Epithelial cell of proximal tubule (primary cell): Measurements from ENCODE around the gene SUSD6. TPM values are rescaled to one million over a fixed set of nuclear protein-coding genes. Genes with fewer than 3 reads are reported as not detected.

ENCODE experiments used
- DNase-seq: peaks from one replicate; pipeline ENCODE4 v3.0.0-alpha.2; 2011; ENCODE audit warnings: low read depth
- H3K4me3 ChIP-seq: 2 replicates; pipeline ENCODE4 v1.5.1; 2011; ENCODE audit warnings: low read depth, mild to moderate bottlenecking, low read length
- total RNA-seq: library from RNA; depleted of rRNA; stranded (reverse); fragments of >200 nt; gene quantifications from 2 replicates; pipeline ENCODE4 v1.2.3, GENCODE V29; 2015
- TF ChIP-seq, protein P1 (sequence below): conservative IDR thresholded peaks from 2 replicates; pipeline ENCODE4 v1.5.1; 2012; ENCODE audit warnings: low read depth, mild to moderate bottlenecking, low read length

The SUSD6 gene
- total RNA-seq, 1 donor from 2014 or later: 6.2 TPM

DNA sequence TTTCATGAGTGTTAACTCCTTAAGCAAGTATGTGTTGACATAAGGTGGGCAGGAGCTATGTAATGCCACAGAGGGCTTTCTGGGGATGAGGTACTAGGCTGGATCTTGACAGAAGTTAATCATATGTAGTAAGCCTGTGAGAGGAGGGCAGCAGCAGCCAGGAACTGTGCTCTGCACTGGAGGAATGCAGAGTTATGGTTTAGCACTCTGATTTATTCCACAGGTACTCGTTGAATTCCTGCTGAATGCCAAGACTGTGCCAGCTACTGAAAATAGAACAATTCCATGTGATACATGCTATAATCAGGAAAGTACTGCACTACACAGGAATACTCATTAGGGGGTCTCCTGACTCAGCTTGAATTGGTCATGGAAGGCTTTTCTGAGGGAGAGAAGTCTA, 58.7 kb downstream of the SUSD6 start:
- TF ChIP-seq, protein P1, sequence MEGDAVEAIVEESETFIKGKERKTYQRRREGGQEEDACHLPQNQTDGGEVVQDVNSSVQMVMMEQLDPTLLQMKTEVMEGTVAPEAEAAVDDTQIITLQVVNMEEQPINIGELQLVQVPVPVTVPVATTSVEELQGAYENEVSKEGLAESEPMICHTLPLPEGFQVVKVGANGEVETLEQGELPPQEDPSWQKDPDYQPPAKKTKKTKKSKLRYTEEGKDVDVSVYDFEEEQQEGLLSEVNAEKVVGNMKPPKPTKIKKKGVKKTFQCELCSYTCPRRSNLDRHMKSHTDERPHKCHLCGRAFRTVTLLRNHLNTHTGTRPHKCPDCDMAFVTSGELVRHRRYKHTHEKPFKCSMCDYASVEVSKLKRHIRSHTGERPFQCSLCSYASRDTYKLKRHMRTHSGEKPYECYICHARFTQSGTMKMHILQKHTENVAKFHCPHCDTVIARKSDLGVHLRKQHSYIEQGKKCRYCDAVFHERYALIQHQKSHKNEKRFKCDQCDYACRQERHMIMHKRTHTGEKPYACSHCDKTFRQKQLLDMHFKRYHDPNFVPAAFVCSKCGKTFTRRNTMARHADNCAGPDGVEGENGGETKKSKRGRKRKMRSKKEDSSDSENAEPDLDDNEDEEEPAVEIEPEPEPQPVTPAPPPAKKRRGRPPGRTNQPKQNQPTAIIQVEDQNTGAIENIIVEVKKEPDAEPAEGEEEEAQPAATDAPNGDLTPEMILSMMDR: no peak
- H3K4me3 ChIP-seq: no peak overlapping the region
- peak; percentile 71 for DNase-seq

DNA sequence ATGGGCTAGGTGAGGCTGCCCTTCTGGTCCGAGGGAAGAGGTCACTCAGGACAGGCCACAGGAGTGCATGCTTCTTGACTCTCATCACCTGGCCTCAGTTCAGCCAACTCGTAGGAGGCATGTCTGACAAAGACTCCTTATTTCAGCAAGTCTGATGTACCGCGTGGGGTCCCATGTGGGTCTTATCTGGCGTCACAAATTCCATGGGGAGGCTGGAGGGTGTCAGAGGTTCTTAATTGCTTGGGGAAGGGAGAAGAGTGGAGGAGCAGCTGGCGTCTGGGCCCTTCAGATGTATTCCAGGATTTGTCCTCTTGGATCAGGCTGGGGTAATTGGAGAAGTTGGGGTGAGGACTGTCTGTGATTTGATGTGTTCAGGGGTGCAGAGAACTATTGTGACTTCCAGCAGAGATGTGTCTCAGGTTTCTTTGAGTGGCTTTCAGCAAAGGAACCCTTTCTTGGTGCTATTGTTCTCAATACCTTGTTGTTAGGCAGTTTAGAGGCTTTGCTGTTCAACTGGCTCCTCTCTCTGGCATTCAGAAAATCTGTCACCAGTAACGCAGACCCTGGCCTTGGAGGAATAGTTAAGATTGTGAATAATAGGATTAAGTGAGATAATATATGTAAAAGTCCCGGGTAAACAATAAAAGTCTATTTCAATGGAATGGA, 60.1 kb downstream of the SUSD6 start:
- TF ChIP-seq, protein P1: no peak
- H3K4me3 ChIP-seq: no peak overlapping the region
- no peak for DNase-seq

DNA sequence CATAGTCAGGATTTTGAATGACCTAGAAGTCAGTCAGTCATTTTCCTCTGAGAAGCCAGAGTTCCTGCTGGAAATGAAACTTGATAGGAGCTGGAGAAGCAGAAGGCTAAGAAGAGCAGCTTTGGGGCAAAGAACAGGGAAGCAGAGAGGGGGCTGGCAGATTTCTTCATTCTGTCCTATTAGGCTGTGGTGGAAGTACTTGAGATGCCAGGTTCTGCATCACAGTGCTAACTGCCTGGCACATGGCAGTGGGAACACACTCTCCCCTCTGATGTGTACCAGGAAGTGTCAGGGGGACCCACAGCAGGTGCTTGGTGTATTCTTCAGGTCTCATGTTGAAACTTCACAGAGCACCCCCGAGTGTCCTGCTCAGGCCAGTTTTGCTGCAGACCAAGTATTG, 61.0 kb downstream of the SUSD6 start:
- TF ChIP-seq, protein P1: no peak
- no peak overlapping the region for H3K4me3 ChIP-seq
- no peak for DNase-seq

DNA sequence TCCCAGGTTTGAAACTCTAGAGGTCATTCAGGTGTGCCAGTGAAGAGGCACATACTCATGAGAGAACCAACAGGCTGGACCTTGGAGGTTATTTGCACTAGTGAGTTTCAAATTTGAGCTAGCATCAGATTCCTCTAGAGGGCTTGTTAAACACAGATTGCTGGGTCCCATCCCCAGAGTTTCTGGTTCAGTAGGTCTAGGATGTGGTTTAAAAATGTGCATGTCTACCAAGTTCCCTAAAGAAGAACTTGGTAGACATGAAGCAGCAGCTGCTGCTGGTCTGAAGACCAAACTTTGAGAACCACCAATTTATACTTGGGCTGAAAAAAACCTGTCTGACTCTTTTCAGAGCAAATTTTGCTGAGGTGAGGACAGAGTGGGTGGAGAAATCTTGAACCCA, 61.7 kb downstream of the SUSD6 start:
- DNase-seq: no peak
- no peak overlapping the region for H3K4me3 ChIP-seq
- TF ChIP-seq, protein P1: no peak

DNA sequence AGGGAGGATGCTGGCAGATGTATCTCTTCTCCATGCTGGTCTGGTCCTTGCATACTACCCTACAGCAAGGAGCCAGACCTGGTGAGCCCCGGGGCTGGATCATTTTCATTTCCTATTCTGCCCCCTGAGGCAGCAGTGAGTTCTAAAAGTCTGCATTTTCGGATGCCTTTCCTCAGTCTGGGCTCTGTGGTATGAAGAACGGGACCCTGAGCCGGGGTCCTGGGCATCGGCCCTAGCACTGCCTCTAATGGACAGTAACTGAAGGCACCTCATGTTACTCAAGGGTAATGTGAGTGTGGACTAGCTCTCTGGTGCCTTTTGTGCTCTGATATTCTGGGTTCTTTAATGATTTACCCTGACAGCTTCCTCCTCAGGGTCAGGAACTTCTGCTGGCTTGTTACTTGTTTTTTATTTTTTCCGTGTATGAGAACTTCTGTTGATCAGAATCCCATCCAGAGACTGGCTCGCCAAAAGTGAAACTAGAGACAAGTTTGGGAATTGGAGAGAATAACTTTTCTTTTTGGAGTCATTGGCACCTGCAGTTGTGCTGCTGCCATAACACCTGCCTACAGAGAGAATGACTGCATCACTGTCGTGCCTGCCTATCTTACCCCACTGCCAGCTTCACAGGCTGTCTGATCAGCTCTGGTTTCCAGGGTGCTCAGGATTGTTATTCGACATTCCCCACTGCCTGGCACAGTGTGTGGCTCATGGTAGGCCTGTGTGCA, 62.3 kb downstream of the SUSD6 start:
- DNase-seq: no peak
- H3K4me3 ChIP-seq: peak overlapping the region; percentile 20
- TF ChIP-seq, protein P1: no peak

DNA sequence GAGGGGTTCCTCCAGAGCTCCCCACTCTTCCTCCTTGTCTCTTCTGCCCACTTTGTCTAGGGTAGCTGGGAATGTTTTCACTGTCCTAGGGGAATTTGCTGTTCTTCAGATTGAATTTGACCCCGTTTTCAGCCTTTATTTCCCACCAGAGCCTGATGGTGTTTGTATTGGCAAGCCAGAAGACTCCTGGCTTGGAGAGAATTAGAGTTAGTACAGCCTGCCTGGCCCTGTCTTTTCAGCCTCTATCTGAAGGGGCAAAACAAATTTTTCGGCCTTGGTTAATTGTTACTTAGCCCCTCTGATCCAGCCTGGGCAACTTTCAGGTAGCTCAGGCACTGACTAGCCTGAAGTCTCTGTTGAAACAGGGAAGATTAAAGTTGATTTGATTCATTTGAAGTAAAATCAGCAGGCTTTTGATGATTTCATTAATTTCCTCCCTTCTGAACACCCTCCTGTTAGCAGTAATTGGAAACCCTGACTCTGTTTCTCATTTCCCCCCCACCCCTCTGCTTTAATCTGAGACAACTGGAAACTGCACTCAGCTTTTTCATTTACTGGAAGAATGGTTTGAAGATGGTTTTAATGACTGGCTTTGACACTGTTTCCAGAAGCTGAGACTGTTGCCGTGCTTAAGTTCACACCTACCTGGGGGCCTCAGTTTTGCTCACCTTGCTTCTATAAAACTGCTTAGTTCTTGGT, 63.3 kb downstream of the SUSD6 start:
- no peak for DNase-seq
- H3K4me3 ChIP-seq: no peak overlapping the region
- TF ChIP-seq, protein P1: no peak
